Activated T-helper 1 cell treated with anti-CD3 and anti-CD28 coated beads, Interleukin-12 subunit alpha, Interleukin-12 subunit beta, Interleukin-2, Interleukin-4 antibody, amounts not matched to agents 30 ng/mL and 10 ng/mL and 1 ng/mL, durations not matched to agents 14 hours and 24 hours and 36 hours (primary cell): ENCODE measurements around the gene MAP2K2. TPM values are rescaled to one million over a fixed set of nuclear protein-coding genes. Genes with fewer than 3 reads are reported as not detected.
"Not testable (repeated sequence)": the region's sequence is repeated elsewhere in the genome, so short reads cannot be mapped to it uniquely, and the experiment has no call there.

Source experiments
- DNase-seq: peaks from one replicate; pipeline ENCODE4 v3.0.0; 2021; ENCODE audit warnings: low spot score
- H3K27ac Mint-ChIP-seq: one replicate; pipeline ENCODE4 v1.8.0; 2021; ENCODE audit warnings: mild to moderate bottlenecking, mixed read lengths
- H3K27me3 Mint-ChIP-seq: one replicate; pipeline ENCODE4 v1.8.0; 2022; ENCODE audit warnings: mild to moderate bottlenecking, moderate library complexity, mixed read lengths; ENCODE audit not compliant: insufficient read depth
- H3K36me3 Mint-ChIP-seq: one replicate; pipeline ENCODE4 v1.8.0; 2021; ENCODE audit warnings: low read depth, mixed read lengths
- H3K4me1 Mint-ChIP-seq: one replicate; pipeline ENCODE4 v1.8.0; 2021; ENCODE audit warnings: low read depth, mixed read lengths
- H3K4me3 Mint-ChIP-seq: one replicate; pipeline ENCODE4 v1.8.0; 2021; ENCODE audit warnings: mild to moderate bottlenecking, moderate library complexity, mixed read lengths
- H3K9me3 Mint-ChIP-seq: one replicate; pipeline ENCODE4 v1.8.0; 2021; ENCODE audit warnings: mixed read lengths
- intact Hi-C: fragments of 100-400 bp; cut with micrococcal nuclease; formaldehyde crosslinking; loops from one replicate; pipeline ENCODE4 v1.15.1; 2024
- total RNA-seq: library from RNA; stranded (reverse); gene quantifications from 2 replicates; pipeline ENCODE4 v1.2.3, GENCODE V29; 2022

MAP2K2 gene
- total RNA-seq, 1 donor from 2014 or later, result 135 TPM

- H3K9me3 Mint-ChIP-seq, result no peaks in the 10 kb centered on the region
- intact Hi-C loops, result no loop called here
- peaks cover 7% of the 10 kb centered on the region for H3K4me1 Mint-ChIP-seq
- H3K27me3 Mint-ChIP-seq, result peaks cover 3% of the 10 kb centered on the region
- no peaks in the 10 kb centered on the region for H3K36me3 Mint-ChIP-seq
- no peak overlapping the region for H3K4me3 Mint-ChIP-seq
- DNase-seq, result no peak
- no peak overlapping the region for H3K27ac Mint-ChIP-seq
Measured at GRCh38 chr19:4144666-4145249, 20.8 kb upstream of the MAP2K2 start.

- intact Hi-C loops, H3K4me3 Mint-ChIP-seq, H3K36me3 Mint-ChIP-seq, H3K27me3 Mint-ChIP-seq, H3K27ac Mint-ChIP-seq, DNase-seq, H3K9me3 Mint-ChIP-seq: not testable (repeated sequence)
- peaks cover 11% of the 10 kb centered on the region for H3K4me1 Mint-ChIP-seq
Measured at GRCh38 chr19:4142916-4143315, 19.0 kb upstream of the MAP2K2 start.

- peaks cover 6% of the 10 kb centered on the region for H3K27me3 Mint-ChIP-seq
- H3K4me3 Mint-ChIP-seq, result no peak overlapping the region
- H3K4me1 Mint-ChIP-seq, result peaks cover 11% of the 10 kb centered on the region
- intact Hi-C loops, result loop anchor here (1.0 kb wide), 3 partner anchors 16 to 154 kb away; partner anchors contain the start of gene MAP2K2
- H3K36me3 Mint-ChIP-seq, result no peaks in the 10 kb centered on the region
- H3K27ac Mint-ChIP-seq, result no peak overlapping the region
- no peak for DNase-seq
- H3K9me3 Mint-ChIP-seq, result no peaks in the 10 kb centered on the region
Measured at GRCh38 chr19:4140237-4140711, 16.4 kb upstream of the MAP2K2 start.

- no peak overlapping the region for H3K4me3 Mint-ChIP-seq
- no peaks in the 10 kb centered on the region for H3K9me3 Mint-ChIP-seq
- H3K36me3 Mint-ChIP-seq, result no peaks in the 10 kb centered on the region
- peaks cover 11% of the 10 kb centered on the region for H3K4me1 Mint-ChIP-seq
- H3K27ac Mint-ChIP-seq, result no peak overlapping the region
- intact Hi-C loops, result loop anchor here (1.0 to 5.0 kb wide), 4 partner anchors 15 to 153 kb away; partner anchors contain the start of genes ANKRD24, MAP2K2 and SIRT6
- peak; percentile 78 for DNase-seq
- peaks cover 7% of the 10 kb centered on the region for H3K27me3 Mint-ChIP-seq
Measured at GRCh38 chr19:4139614-4140236, 15.8 kb upstream of the MAP2K2 start.

GRCh38 chr19:4138445-4138844 is 14.5 kb upstream of the MAP2K2 start:
- Mint-ChIP-seq H3K4me3 (no peak overlapping the region), H3K9me3 (no peaks in the 10 kb centered on the region), H3K36me3 (no peaks in the 10 kb centered on the region), H3K4me1 (peaks cover 11% of the 10 kb centered on the region), H3K27me3 (peaks cover 5% of the 10 kb centered on the region), H3K27ac (no peak overlapping the region)
- no peak for DNase-seq
- intact Hi-C loops, result loop anchor here (5.0 kb wide), 1 partner anchor 44 kb away; the partner anchor contains the start of genes ANKRD24 and SIRT6

GRCh38 chr19:4136680-4137088 is 12.8 kb upstream of the MAP2K2 start:
- Mint-ChIP-seq H3K9me3 (no peaks in the 10 kb centered on the region), H3K27ac (no peak overlapping the region), H3K4me3 (no peak overlapping the region), H3K36me3 (no peaks in the 10 kb centered on the region), H3K27me3 (peaks cover 5% of the 10 kb centered on the region), H3K4me1 (peaks cover 11% of the 10 kb centered on the region)
- no peak for DNase-seq
- intact Hi-C loops, result loop anchor here (5.0 kb wide), 1 partner anchor 46 kb away; the partner anchor contains the start of genes ANKRD24 and SIRT6

- H3K9me3 Mint-ChIP-seq, H3K4me3 Mint-ChIP-seq, H3K36me3 Mint-ChIP-seq, H3K27me3 Mint-ChIP-seq, DNase-seq, H3K27ac Mint-ChIP-seq: not testable (repeated sequence)
- intact Hi-C loops, result loop anchor here (5.0 kb wide), 1 partner anchor 47 kb away; the partner anchor contains the start of genes ANKRD24 and SIRT6
- H3K4me1 Mint-ChIP-seq, result peaks cover 13% of the 10 kb centered on the region
Measured at GRCh38 chr19:4135386-4135785, 11.5 kb upstream of the MAP2K2 start.

GRCh38 chr19:4134351-4134750 is 10.4 kb upstream of the MAP2K2 start:
- peaks cover 5% of the 10 kb centered on the region for H3K4me1 Mint-ChIP-seq
- no peaks in the 10 kb centered on the region for H3K36me3 Mint-ChIP-seq
- peaks cover 9% of the 10 kb centered on the region for H3K27me3 Mint-ChIP-seq
- H3K27ac Mint-ChIP-seq, result no peak overlapping the region
- H3K9me3 Mint-ChIP-seq, result no peaks in the 10 kb centered on the region
- H3K4me3 Mint-ChIP-seq, result no peak overlapping the region
- intact Hi-C loops, result no loop called here
- DNase-seq, result no peak

- no peak for DNase-seq
- peaks cover 5% of the 10 kb centered on the region for H3K4me1 Mint-ChIP-seq
- no peak overlapping the region for H3K27ac Mint-ChIP-seq
- no peak overlapping the region for H3K4me3 Mint-ChIP-seq
- intact Hi-C loops, result no loop called here
- no peaks in the 10 kb centered on the region for H3K36me3 Mint-ChIP-seq
- H3K9me3 Mint-ChIP-seq, result no peaks in the 10 kb centered on the region
- H3K27me3 Mint-ChIP-seq, result peaks cover 7% of the 10 kb centered on the region
Measured at GRCh38 chr19:4130744-4131438, 7.0 kb upstream of the MAP2K2 start.

- H3K9me3 Mint-ChIP-seq, H3K36me3 Mint-ChIP-seq, H3K4me3 Mint-ChIP-seq, intact Hi-C loops, DNase-seq, H3K27ac Mint-ChIP-seq, H3K27me3 Mint-ChIP-seq: not testable (repeated sequence)
- H3K4me1 Mint-ChIP-seq, result peaks cover 10% of the 10 kb centered on the region
Measured at GRCh38 chr19:4129050-4129449, 5.1 kb upstream of the MAP2K2 start.

- H3K4me3 Mint-ChIP-seq, intact Hi-C loops, DNase-seq, H3K27me3 Mint-ChIP-seq, H3K9me3 Mint-ChIP-seq, H3K36me3 Mint-ChIP-seq, H3K27ac Mint-ChIP-seq: not testable (repeated sequence)
- H3K4me1 Mint-ChIP-seq, result peaks cover 21% of the 10 kb centered on the region
Measured at GRCh38 chr19:4127322-4127721, 3.4 kb upstream of the MAP2K2 start.

GRCh38 chr19:4124638-4125037 is 716 bp upstream of the MAP2K2 start:
- Mint-ChIP-seq H3K4me3 (peak overlapping the region; percentile 81), H3K9me3 (no peaks in the 10 kb centered on the region), H3K4me1 (peaks cover 17% of the 10 kb centered on the region), H3K27ac (peak overlapping the region; percentile 59), H3K27me3 (no peaks in the 10 kb centered on the region), H3K36me3 (peaks cover 3% of the 10 kb centered on the region)
- DNase-seq, result no peak
- intact Hi-C loops, result loop anchor here (1.0 to 5.0 kb wide), 6 partner anchors 9 to 348 kb away; partner anchors contain the start of genes HDGFL2 and ZBTB7A

GRCh38 chr19:4122480-4122879 is 1.4 kb downstream of the MAP2K2 start:
- H3K9me3 Mint-ChIP-seq, result no peaks in the 10 kb centered on the region
- no peaks in the 10 kb centered on the region for H3K27me3 Mint-ChIP-seq
- H3K4me3 Mint-ChIP-seq, result peak overlapping the region; percentile 100
- intact Hi-C loops, result loop anchor here (5.0 kb wide), 1 partner anchor 350 kb away; the partner anchor contains the start of gene HDGFL2
- peak overlapping the region; percentile 98 for H3K27ac Mint-ChIP-seq
- peaks cover 6% of the 10 kb centered on the region for H3K36me3 Mint-ChIP-seq
- peaks cover 17% of the 10 kb centered on the region for H3K4me1 Mint-ChIP-seq
- DNase-seq, result no peak
